C4-2B (cell line): ENCODE data around the gene ZMYND10.

Source experiments
- H3K27ac ChIP-seq: fragments of 450-650 bp; 2 replicates; pipeline ENCODE4 v1.5.1; 2017
- ZFX ChIP-seq: fragments of 450-650 bp; IDR thresholded peaks from 2 replicates; pipeline ENCODE4 v1.6.1; 2017
- TF ChIP-seq, protein P1 (sequence below): fragments of 450-650 bp; conservative IDR thresholded peaks from 2 replicates; pipeline ENCODE4 v1.5.1; 2017; ENCODE audit warnings: mild to moderate bottlenecking

ZMYND10 gene

DNA sequence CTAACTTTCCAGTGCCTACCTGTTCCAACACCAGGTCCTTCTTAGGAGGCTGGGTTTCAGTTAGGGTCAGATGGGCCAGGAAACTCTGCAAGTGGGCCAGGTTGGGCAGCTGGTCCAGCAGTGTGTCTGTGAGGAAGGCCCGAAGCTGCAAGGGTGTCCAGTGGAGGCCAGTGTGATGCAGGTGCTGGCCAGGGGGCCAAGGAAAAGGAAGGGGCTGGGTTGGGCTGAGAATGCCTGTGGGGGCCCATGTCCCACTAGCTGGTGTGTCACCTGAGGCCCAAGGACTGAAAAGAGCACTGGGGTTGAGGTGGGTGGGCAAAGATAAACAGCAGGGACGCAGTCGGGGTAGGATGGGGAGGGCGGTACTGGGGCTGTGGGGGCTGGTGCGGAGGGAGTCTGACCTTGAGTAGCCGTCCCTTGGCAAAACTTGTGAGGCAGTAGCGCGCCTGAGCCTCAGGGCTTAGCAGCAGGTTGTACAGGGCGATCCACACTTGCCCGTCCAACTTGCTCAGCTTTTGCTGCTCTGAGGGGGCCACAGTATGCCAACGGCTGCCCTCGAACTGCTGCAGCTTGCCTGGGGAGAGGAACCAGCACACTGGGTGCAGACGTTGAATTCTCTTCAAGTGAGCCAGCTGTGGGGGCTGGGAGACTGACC, 3.4 kb downstream of the ZMYND10 start:
- TF ChIP-seq ZFX: no peak
- TF ChIP-seq, protein P1, sequence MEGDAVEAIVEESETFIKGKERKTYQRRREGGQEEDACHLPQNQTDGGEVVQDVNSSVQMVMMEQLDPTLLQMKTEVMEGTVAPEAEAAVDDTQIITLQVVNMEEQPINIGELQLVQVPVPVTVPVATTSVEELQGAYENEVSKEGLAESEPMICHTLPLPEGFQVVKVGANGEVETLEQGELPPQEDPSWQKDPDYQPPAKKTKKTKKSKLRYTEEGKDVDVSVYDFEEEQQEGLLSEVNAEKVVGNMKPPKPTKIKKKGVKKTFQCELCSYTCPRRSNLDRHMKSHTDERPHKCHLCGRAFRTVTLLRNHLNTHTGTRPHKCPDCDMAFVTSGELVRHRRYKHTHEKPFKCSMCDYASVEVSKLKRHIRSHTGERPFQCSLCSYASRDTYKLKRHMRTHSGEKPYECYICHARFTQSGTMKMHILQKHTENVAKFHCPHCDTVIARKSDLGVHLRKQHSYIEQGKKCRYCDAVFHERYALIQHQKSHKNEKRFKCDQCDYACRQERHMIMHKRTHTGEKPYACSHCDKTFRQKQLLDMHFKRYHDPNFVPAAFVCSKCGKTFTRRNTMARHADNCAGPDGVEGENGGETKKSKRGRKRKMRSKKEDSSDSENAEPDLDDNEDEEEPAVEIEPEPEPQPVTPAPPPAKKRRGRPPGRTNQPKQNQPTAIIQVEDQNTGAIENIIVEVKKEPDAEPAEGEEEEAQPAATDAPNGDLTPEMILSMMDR: no peak
- H3K27ac ChIP-seq: no peak overlapping the region

DNA sequence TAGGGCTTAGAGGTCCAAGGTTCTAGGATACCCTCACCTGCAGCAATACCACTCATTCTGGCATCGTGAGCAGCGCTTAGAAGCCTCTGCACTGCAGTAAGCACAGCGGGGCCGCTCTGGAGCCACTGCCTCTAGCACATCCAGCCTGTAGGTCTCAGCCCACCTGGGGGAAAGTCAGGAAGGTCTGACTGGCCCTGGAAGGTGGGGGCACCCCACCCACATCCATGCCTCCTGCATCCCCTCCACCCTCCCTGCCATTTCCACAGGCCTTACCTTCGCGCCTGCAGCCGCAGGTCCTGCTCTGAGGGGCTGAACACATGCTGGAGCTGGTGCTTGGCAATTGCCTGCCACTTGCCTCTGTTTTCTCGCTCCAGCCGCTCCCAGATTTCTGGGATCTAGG, 4.0 kb downstream of the ZMYND10 start:
- TF ChIP-seq ZFX: no peak
- TF ChIP-seq, protein P1: no peak
- no peak overlapping the region for H3K27ac ChIP-seq

DNA sequence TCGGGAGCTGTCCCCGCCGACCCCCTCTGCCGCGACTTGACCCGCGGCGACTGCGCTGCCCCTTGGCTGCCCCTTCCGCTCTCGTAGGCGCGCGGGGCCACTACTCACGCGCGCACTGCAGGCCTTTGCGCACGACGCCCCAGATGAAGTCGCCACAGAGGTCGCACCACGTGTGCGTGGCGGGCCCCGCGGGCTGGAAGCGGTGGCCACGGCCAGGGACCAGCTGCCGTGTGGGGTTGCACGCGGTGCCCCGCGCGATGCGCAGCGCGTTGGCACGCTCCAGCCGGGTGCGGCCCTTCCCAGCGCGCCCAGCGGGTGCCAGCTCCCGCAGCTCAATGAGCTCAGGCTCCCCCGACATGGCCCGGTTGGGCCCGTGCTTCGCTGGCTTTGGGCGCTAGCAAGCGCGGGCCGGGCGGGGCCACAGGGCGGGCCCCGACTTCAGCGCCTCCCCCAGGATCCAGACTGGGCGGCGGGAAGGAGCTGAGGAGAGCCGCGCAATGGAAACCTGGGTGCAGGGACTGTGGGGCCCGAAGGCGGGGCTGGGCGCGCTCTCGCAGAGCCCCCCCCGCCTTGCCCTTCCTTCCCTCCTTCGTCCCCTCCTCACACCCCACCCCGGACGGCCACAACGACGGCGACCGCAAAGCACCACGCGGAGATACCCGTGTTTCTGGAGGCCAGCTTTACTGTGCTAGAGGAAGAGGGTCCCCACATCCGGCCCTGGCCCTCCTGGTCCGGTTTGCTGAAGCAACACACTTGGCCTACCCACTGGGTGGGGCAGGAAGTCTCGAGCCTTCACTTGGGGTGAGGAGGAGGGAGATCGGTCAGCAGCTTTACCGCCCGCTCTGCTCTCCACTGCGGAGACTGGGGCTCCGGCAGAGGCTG, 4.8 kb downstream of the ZMYND10 start, which contains the start of gene RASSF1:
Gene RASSF1 (minus strand): TSS at position 389 of the 882 bp plus-strand sequence. CDS start 31 bp downstream, at position 358.
- TF ChIP-seq ZFX: no peak
- H3K27ac ChIP-seq: no peak within 1 kb of the TSS

DNA sequence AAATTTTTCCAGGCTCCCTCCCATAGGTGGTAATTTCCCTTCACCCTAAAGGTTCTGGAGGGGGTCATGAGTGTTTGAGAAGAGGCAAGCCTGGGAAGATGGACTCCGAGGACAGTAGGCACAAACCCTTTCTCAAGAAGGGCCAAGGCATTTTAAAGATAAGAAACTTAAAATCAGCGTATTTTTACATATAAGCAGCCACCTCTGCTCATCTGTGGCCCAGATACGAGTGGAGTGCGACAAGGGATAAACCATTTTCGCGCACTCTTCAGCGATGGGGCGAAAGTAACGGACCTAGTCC, 5.4 kb downstream of the ZMYND10 start:
- TF ChIP-seq ZFX: no peak
- TF ChIP-seq, protein P1: no peak
- no peak overlapping the region for H3K27ac ChIP-seq

DNA sequence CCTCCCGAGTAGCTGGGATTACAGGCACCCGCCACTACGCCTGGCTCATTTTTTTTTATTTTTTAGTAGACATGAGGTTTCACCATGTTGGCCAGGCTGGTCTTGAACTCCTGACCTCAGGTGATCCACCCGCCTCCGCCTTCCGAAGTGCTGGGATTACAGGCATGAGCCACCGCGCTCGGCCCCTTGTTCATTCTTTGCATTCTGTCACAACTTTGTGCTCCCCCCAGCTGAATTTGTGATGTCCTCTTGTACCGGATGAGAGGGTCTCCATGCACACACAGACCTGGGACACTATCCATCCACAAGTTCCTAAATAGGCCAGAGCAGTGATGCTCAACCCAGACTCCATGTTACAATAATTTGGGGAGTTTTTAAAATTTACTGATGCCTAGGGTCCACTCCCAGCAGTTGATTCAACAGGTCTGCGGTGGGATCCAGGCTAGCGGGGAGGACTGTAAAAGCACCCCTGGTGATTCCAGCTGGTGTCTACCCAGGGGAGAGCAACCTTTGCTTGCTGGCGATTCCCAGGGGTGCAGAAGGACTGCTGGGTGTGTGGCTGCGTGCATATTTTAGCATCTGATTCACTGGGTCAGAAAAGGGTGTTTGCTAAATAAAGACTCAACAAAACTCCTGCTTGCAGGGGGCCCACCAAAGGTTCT, 5.9 kb downstream of the ZMYND10 start:
- no peak for TF ChIP-seq ZFX
- TF ChIP-seq, protein P1: no peak
- no peak overlapping the region for H3K27ac ChIP-seq

DNA sequence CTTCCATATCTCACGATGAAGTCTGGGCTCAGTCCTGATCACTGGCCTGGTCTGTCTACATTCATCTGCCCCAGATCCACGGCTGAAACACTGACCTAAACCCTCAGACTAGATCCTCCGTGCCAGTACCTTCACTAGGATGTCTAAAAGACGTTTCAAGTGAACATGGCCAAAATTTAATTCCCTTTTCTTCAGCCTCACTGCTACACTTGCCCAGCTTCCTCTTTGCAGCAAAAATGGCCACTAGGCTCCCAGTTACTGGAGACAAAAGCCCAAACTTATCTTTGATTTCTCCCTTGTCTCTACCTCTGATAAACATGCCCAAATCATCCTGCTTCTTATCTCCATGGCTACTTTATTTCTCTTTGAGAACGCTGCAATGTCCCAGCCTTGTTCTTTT, 6.6 kb downstream of the ZMYND10 start:
- H3K27ac ChIP-seq: peak overlapping the region; percentile 97; the same call in 1 of the 2 replicates
- TF ChIP-seq ZFX: no peak
- TF ChIP-seq, protein P1: no peak

DNA sequence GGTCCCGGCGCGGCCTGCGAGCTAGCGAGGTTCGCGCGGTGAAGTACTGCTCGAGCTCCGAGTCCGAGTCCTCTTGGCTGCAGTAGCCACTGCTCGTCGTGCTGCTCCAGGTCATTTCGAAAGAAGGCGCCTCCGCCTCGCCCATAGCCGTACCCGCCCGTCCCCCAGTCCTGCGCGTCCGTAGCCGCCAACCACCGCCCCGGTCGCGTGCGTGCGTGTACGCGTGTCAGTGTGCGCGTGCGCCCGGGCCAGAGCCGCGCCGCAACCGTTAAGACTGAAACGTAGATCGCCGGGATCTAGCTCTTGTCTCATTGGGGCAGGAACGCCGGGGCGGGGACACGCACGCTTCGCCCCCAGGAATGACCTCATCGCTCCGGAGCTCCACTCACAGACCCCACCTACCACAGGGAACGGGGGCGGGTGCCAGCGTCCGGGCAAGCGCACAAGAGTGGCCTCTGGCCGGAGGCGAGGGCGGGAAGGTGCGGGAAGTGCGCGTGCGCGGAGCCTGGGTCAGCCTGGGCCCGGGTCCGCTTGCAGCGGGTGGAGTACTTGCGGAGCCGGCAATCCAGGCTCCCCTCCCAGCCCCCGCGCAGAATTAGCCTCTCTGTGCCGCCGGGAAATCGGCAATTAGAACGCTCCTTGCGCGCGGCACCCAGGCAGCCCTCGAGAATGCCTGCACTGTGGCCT, 8.2 kb downstream of the ZMYND10 start:
- H3K27ac ChIP-seq: peak overlapping the region; percentile 97
- TF ChIP-seq, protein P1: no peak
- TF ChIP-seq ZFX: no peak
